Measurements from ENCODE around the gene GPC2. TPM values are rescaled to one million over a fixed set of nuclear protein-coding genes. Genes with fewer than 3 reads are reported as not detected.

GPC2 gene
- total and polyA plus RNA-seq, 2 experiments from 2014 or later: 32.1 to 47.9 TPM

DNA sequence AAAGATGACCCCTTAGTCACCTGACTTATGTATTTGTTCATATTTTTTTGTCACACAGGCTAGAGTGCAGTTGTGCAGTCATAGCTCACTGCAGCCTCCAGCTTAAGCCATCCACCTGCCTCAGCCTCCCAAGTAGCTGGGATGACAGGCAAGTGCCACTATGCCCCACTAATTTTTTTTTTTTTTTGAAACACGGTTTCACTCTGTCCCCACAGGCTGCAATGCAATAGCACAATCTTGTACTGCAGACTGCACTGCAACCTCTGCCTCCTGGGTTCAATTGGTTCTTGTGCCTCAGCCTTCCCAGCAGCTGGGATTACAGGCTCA is 48.6 kb downstream of the GPC2 start:
- DNase-seq (ENCODE audit: low read depth in 1 of 2, low spot score in 1 of 2): no peak
- no peak overlapping the region for H3K27ac ChIP-seq
- no peaks in the 10 kb centered on the region for H3K36me3 ChIP-seq
- no peak overlapping the region for H3K4me3 ChIP-seq
- no peaks in the 10 kb centered on the region for H3K9me3 ChIP-seq (ENCODE audit: low read depth)
- TF ChIP-seq, protein P1, sequence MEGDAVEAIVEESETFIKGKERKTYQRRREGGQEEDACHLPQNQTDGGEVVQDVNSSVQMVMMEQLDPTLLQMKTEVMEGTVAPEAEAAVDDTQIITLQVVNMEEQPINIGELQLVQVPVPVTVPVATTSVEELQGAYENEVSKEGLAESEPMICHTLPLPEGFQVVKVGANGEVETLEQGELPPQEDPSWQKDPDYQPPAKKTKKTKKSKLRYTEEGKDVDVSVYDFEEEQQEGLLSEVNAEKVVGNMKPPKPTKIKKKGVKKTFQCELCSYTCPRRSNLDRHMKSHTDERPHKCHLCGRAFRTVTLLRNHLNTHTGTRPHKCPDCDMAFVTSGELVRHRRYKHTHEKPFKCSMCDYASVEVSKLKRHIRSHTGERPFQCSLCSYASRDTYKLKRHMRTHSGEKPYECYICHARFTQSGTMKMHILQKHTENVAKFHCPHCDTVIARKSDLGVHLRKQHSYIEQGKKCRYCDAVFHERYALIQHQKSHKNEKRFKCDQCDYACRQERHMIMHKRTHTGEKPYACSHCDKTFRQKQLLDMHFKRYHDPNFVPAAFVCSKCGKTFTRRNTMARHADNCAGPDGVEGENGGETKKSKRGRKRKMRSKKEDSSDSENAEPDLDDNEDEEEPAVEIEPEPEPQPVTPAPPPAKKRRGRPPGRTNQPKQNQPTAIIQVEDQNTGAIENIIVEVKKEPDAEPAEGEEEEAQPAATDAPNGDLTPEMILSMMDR (IDR thresholded peaks at IDR 0.05; ENCODE audit: low read depth, low read length): no peak
- no peaks in the 10 kb centered on the region for H3K27me3 ChIP-seq
- H3K4me1 ChIP-seq (ENCODE audit: low read depth): no peaks in the 10 kb centered on the region

DNA sequence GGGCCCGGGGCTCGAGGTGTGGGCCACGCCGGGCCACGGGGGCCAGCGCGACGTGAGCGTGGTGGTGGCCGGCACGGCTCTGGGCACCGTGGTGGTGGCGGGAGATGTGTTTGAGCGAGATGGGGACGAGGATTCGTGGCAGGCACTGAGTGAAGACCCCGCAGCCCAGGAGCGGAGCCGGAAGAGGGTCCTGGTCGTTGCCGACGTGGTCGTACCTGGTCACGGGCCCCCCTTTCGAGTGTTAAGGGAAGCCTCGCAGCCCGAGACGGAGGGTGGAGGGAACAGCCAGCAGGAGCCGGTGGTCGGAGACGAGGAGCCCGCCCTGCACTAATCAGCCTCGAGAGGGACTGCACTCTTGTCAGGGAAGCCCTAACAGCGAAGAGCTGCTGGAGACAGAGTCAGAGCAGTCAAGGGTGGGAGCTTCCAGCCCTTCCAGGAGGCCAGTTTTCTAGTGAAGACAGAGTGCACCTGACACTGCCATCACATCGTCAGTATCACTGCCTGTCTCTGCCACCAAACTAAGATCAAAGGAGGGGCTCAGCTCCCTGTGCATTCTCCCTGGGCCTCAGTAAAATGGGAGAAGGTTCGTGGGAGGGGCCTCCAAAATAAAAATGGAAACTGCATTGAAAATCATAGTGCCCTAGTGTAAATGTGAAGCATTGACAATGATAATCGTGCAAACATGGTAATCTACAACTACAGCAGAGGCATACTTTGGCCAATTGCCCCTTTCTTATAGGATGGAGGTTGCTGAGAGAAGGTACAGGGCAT is 49.1 kb downstream of the GPC2 start:
- no peak overlapping the region for H3K27ac ChIP-seq

DNA sequence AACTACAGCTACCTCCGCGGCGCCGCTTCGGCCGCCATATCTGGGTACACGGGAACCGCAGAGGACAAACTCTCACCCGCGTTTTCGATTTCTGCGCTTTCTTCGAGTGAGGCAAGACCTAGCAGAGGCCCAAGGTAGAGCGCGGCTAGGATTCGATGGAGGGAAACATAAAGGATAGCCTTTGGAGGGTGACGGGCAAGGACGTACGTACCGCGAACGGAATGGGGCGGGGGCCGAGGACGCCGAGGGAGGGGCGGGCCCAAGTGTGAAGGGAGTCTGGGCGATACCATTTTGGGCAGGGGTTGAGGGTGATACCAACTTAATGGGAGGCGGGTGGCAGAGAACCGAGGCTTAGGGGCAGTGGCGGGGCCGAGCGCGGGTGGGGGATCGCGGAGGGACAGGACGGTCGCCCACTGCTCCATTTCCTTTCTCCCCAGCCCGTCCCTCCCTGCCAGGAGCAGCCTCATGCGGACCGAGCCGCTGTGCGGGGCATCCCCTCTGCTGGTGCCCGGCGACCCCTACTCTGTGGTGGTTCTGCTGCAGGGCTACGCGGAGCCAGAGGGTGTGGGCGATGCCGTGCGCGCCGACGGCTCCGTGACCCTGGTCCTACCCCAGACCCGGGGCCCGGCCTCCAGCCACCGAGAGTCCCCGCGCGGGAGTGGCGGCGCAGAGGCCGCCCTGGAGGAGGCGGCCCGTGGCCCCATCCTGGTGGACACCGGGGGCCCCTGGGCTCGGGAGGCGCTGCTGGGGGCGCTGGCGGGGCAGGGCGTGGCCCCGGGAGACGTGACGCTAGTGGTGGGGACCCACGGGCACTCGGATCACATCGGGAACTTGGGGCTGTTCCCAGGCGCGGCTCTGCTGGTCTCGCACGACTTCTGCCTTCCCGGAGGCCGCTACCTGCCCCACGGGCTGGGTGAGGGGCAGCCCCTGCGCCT is 50.0 kb downstream of the GPC2 start, which contains the start of gene MBLAC1:
TSS of gene MBLAC1 (plus strand) at position 37 of the 935 bp plus-strand sequence. CDS start at position 466, 429 bp downstream.
- Histone ChIP-seq H3K36me3 (no peaks in the 10 kb centered on the region), H3K4me1 (ENCODE audit: low read depth) (no peaks in the 10 kb centered on the region), H3K9me3 (ENCODE audit: low read depth) (no peaks in the 10 kb centered on the region), H3K27ac (peak within 1 kb of the TSS; percentile 93), H3K27me3 (no peaks in the 10 kb centered on the region), H3K4me3 (peak within 1 kb of the TSS; percentile 46)
- TF ChIP-seq, protein P1 (IDR thresholded peaks at IDR 0.05; ENCODE audit: low read depth, low read length): no peak
- peak; percentile 92 to 96 for DNase-seq (ENCODE audit: low read depth in 1 of 2, low spot score in 1 of 2)

More for the DNA sequence above, 49.1 kb downstream of the GPC2 start:
- Histone ChIP-seq H3K36me3 (no peaks in the 10 kb centered on the region), H3K4me1 (ENCODE audit: low read depth) (no peaks in the 10 kb centered on the region), H3K9me3 (ENCODE audit: low read depth) (no peaks in the 10 kb centered on the region), H3K27me3 (no peaks in the 10 kb centered on the region), H3K4me3 (peak overlapping the region; percentile 46)
- DNase-seq (ENCODE audit: low read depth in 1 of 2, low spot score in 1 of 2): peak; percentile 23 to 62
- TF ChIP-seq, protein P1 (IDR thresholded peaks at IDR 0.05; ENCODE audit: low read depth, low read length): no peak

DNA sequence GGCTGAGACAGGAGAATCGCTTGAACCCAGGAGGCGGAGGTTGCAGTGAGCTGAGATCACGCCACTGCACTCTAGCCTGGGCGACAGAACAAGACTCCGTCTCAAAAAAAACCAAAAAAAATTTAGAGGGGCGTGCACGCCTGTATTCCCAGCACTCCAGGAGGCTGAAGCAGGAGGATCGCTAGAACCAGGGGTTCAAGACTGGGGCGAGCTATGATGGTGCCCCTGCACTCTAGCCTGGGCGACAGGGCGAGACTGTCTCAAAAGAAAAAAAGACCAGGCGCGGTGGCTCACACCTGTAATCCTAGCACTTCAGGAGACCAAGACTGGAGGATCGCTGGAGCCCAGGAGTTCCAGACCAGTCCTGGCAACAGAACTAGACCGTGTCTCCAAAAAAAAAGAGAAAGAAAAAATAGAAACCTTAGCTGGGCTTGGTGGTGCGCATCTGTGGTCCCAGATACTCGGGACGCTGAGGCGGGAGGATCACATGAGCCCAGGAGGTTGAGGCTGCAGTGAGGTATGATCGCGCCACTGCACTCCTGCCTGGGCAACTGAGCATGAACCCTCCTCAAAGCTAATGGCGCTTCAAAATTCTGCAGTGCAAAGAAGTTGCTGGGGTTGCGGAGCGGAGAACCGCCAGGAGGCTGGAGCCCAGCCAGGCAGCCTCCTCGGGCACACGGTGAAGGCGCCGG is 50.8 kb downstream of the GPC2 start:
- Histone ChIP-seq H3K27me3 (no peaks in the 10 kb centered on the region), H3K27ac (peak overlapping the region; percentile 93), H3K9me3 (ENCODE audit: low read depth) (no peaks in the 10 kb centered on the region), H3K4me1 (ENCODE audit: low read depth) (no peaks in the 10 kb centered on the region), H3K36me3 (no peaks in the 10 kb centered on the region), H3K4me3 (peak overlapping the region; percentile 46)
- TF ChIP-seq, protein P1 (IDR thresholded peaks at IDR 0.05; ENCODE audit: low read depth, low read length): no peak
- no peak for DNase-seq (ENCODE audit: low read depth in 1 of 2, low spot score in 1 of 2)
